CD14-positive monocyte (primary cell): Measurements from ENCODE around the gene ABTB1. TPM values are rescaled to one million over a fixed set of nuclear protein-coding genes. Genes with fewer than 3 reads are reported as not detected.

ENCODE experiments used
- DNase-seq, 3 donors: peaks; one replicate each; pipeline ENCODE4 v3.0.0-alpha.2; 2011 to 2022
- H2AFZ ChIP-seq: 2 replicates; pipeline ENCODE4 v1.6.0; 2012; ENCODE audit warnings: mild to moderate bottlenecking, low read depth, low read length, inconsistent platforms; ENCODE audit not compliant: insufficient read depth, poor library complexity, severe bottlenecking
- H3K27ac ChIP-seq, 2 donors: 1 replicate in 1 of 2; 2 replicates in 1 of 2; pipeline ENCODE4 v1.5.1; 2012 to 2013; ENCODE audit warnings: low read length in 2 of 2, control low read depth in 1 of 2, inconsistent platforms in 1 of 2, low read depth in 1 of 2, mild to moderate bottlenecking in 1 of 2
- H3K27me3 ChIP-seq, 2 donors: one replicate each; pipeline versions ENCODE4 v1.6.0 to v1.6.1; 2011 to 2013; ENCODE audit warnings: low read length in 2 of 2; ENCODE audit not compliant: control insufficient read depth in 2 of 2, insufficient read depth in 2 of 2
- H3K36me3 ChIP-seq, 2 donors: replicated peaks in 1 of 2; 1 replicate in 1 of 2; 2 replicates in 1 of 2; pipeline versions ENCODE4 v1.5.1 to v1.6.1; 2012 to 2013; ENCODE audit warnings: low read length in 2 of 2, control low read depth in 1 of 2, inconsistent platforms in 1 of 2, mild to moderate bottlenecking in 1 of 2; ENCODE audit not compliant: insufficient read depth in 2 of 2, control insufficient read depth in 1 of 2
- H3K4me1 ChIP-seq, 2 donors: 1 replicate in 1 of 2; 2 replicates in 1 of 2; pipeline versions ENCODE4 v1.5.1 to v1.6.1; 2012 to 2013; ENCODE audit warnings: low read length in 2 of 2, control low read depth in 1 of 2, inconsistent platforms in 1 of 2, mild to moderate bottlenecking in 1 of 2, moderate library complexity in 1 of 2; ENCODE audit not compliant: insufficient read depth in 2 of 2, control insufficient read depth in 1 of 2
- H3K4me2 ChIP-seq: replicated peaks from 2 replicates; pipeline ENCODE3; 2012; ENCODE audit warnings: low read length, moderate library complexity, mild to moderate bottlenecking; ENCODE audit not compliant: poor library complexity, severe bottlenecking; ENCODE audit errors: extremely low read depth
- H3K4me3 ChIP-seq, 3 experiments: fragments of 200-600 bp in 1 of 3; sonication (generic) in 1 of 3; replicated peaks in 1 of 3; 1 replicate in 2 of 3; 2 replicates in 1 of 3; pipeline ENCODE4 v1.5.1; 2011 to 2013; ENCODE audit warnings: low read length in 3 of 3, mild to moderate bottlenecking in 3 of 3, control low read depth in 2 of 3, low read depth in 2 of 3, inconsistent platforms in 1 of 3, moderate library complexity in 1 of 3
- H3K79me2 ChIP-seq: 2 replicates; pipeline ENCODE4 v1.6.0; 2012; ENCODE audit warnings: mild to moderate bottlenecking, control low read depth, inconsistent platforms, low read length, moderate library complexity; ENCODE audit not compliant: insufficient read depth
- H3K9ac ChIP-seq: 2 replicates; pipeline ENCODE4 v1.6.0; 2017; ENCODE audit warnings: low read length, mild to moderate bottlenecking; ENCODE audit not compliant: insufficient read depth, poor library complexity, severe bottlenecking
- H3K9me3 ChIP-seq, 2 donors: replicated peaks in 1 of 2; 1 replicate in 1 of 2; 2 replicates in 1 of 2; pipeline versions ENCODE4 v1.5.1 to v1.6.1; 2012 to 2013; ENCODE audit warnings: low read length in 2 of 2, control low read depth in 1 of 2; ENCODE audit not compliant: control insufficient read depth in 1 of 2, insufficient read depth in 1 of 2
- H4K20me1 ChIP-seq: 2 replicates; pipeline ENCODE4 v1.6.0; 2012; ENCODE audit warnings: mild to moderate bottlenecking, low read length, control low read depth, moderate library complexity; ENCODE audit not compliant: insufficient read depth
- H3K27ac Mint-ChIP-seq, 7 donors: one replicate each; pipeline ENCODE4 v1.8.0; 2020; ENCODE audit warnings: mild to moderate bottlenecking in 7 of 7, mixed read lengths in 7 of 7, moderate library complexity in 6 of 7, inconsistent platforms in 2 of 7
- H3K27me3 Mint-ChIP-seq, 3 donors: one replicate each; pipeline ENCODE4 v1.8.0; 2021 to 2022; ENCODE audit warnings: low read depth in 3 of 3, mild to moderate bottlenecking in 3 of 3, mixed read lengths in 3 of 3, moderate library complexity in 3 of 3, inconsistent platforms in 1 of 3
- H3K36me3 Mint-ChIP-seq, 2 donors: one replicate each; pipeline ENCODE4 v1.8.0; 2020; ENCODE audit warnings: mixed read lengths in 2 of 2, inconsistent platforms in 1 of 2, mild to moderate bottlenecking in 1 of 2
- H3K4me1 Mint-ChIP-seq: one replicate; pipeline ENCODE4 v1.8.0; 2020; ENCODE audit warnings: mild to moderate bottlenecking, mixed read lengths
- H3K4me3 Mint-ChIP-seq, 2 donors: one replicate each; pipeline ENCODE4 v1.8.0; 2020; ENCODE audit warnings: mild to moderate bottlenecking in 2 of 2, mixed read lengths in 2 of 2, moderate library complexity in 1 of 2
- H3K9me3 Mint-ChIP-seq, 7 donors: one replicate each; pipeline ENCODE4 v1.8.0; 2020 to 2022; ENCODE audit warnings: mixed read lengths in 7 of 7, mild to moderate bottlenecking in 6 of 7, moderate library complexity in 6 of 7, inconsistent platforms in 2 of 7
- CTCF ChIP-seq: fragments of 200-600 bp; IDR thresholded peaks from one replicate; pipeline ENCODE4 v1.8.0; 2022; ENCODE audit warnings: antibody characterized with exemption, mild to moderate bottlenecking
- WGBS: methylation state at CpG from one replicate; pipeline ENCODE4 v1.1.5; 2013; ENCODE audit warnings: missing lambda C conversion rate; ENCODE audit not compliant: insufficient coverage; 5-methylcytosine and 5-hydroxymethylcytosine counted together
- intact Hi-C, 2 donors: fragments of 100-400 bp; cut with micrococcal nuclease; formaldehyde crosslinking; loops; one replicate each; pipeline versions ENCODE4 v1.15.0 to v1.15.1; 2023
- polyA plus RNA-seq, 3 donors: library from polyadenylated mRNA; depleted of rRNA in 1 of 3; unstranded in 2 of 3; stranded (reverse) in 1 of 3; fragments of 300-500 nt in 2 of 3; fragments of >200 nt in 1 of 3; fragmentation: Illumina TruSeq in 2 of 3; gene quantifications; 1 replicate in 2 of 3; 2 replicates in 1 of 3; pipeline ENCODE4 v1.2.3, GENCODE V29; 2012 to 2021

The ABTB1 gene
- polyA plus RNA-seq, 3 donors, result 107 to 246 (median 118) TPM

- WGBS, result 89% methylated on average over 8 of the region's 13 CpGs
- no peak for DNase-seq
- Histone ChIP-seq H3K27me3 (no peaks in the 10 kb centered on the region), H2AFZ (no peak overlapping the region), H3K27ac (no peak overlapping the region), H3K4me1 (peaks cover 7% of the 10 kb centered on the region in 2 donors), H3K4me3 (no peak overlapping the region), H3K9me3 (no peaks in the 10 kb centered on the region), H3K36me3 (no peaks in the 10 kb centered on the region), H3K4me2 (no peak overlapping the region), H4K20me1 (no peaks in the 10 kb centered on the region), H3K9ac (no peak overlapping the region), H3K79me2 (no peaks in the 10 kb centered on the region)
- no peaks in the 10 kb centered on the region for H3K9me3 Mint-ChIP-seq
- H3K4me3 Mint-ChIP-seq, result no peak overlapping the region
- intact Hi-C loops, result loop anchor here in 1 of 2 donors (10.0 kb wide), 1 partner anchor 717 kb away; no protein-coding TSS in a partner anchor
- peak overlapping the region in 1 of 7 donors; percentile 79 for H3K27ac Mint-ChIP-seq
- TF ChIP-seq CTCF, result no peak
- peaks cover 9% of the 10 kb centered on the region for H3K4me1 Mint-ChIP-seq
- no peaks in the 10 kb centered on the region for H3K36me3 Mint-ChIP-seq
- peaks cover 0 to 3% (median 3%) of the 10 kb centered on the region in 3 donors for H3K27me3 Mint-ChIP-seq
These were observed 25.4 kb upstream of the ABTB1 start for GRCh38 chr3:127647166-127647844.

GRCh38 chr3:127647845-127648204, 24.9 kb upstream of the ABTB1 start:
- no peaks in the 10 kb centered on the region for H3K27me3 ChIP-seq
- H3K9me3 ChIP-seq, result no peaks in the 10 kb centered on the region
- H2AFZ ChIP-seq, result no peak overlapping the region
- H3K79me2 ChIP-seq, result no peaks in the 10 kb centered on the region
- no peaks in the 10 kb centered on the region for H3K36me3 Mint-ChIP-seq
- no peak for DNase-seq
- H3K9me3 Mint-ChIP-seq, result no peaks in the 10 kb centered on the region
- H3K4me3 Mint-ChIP-seq, result no peak overlapping the region
- intact Hi-C loops, result loop anchor here in 1 of 2 donors (10.0 kb wide), 1 partner anchor 717 kb away; no protein-coding TSS in a partner anchor
- peaks cover 9% of the 10 kb centered on the region for H3K4me1 Mint-ChIP-seq
- peaks cover 0 to 3% (median 3%) of the 10 kb centered on the region in 3 donors for H3K27me3 Mint-ChIP-seq
- H3K36me3 ChIP-seq, result no peaks in the 10 kb centered on the region
- no peak overlapping the region for H3K4me2 ChIP-seq
- TF ChIP-seq CTCF, result no peak
- no peaks in the 10 kb centered on the region for H4K20me1 ChIP-seq
- no peak overlapping the region for H3K4me3 ChIP-seq
- H3K27ac ChIP-seq, result no peak overlapping the region
- peak overlapping the region in 1 of 7 donors; percentile 79 for H3K27ac Mint-ChIP-seq
- peaks cover 7% of the 10 kb centered on the region in 2 donors for H3K4me1 ChIP-seq
- H3K9ac ChIP-seq, result no peak overlapping the region
